GM10266 (cell line): Measurements from ENCODE around the gene ZBTB25.

Experiments
- DNase-seq: peaks from one replicate; pipeline ENCODE4 v3.0.0; 2012; ENCODE audit errors: extremely low spot score
- CTCF ChIP-seq: IDR thresholded peaks from 2 replicates; pipeline ENCODE4 v1.5.1; 2012; ENCODE audit warnings: mild to moderate bottlenecking, low read depth; ENCODE audit not compliant: control insufficient read depth, insufficient read depth; ENCODE audit errors: missing control alignments

Gene ZBTB25

GRCh38 chr14:64493455-64493854 lies 10.2 kb downstream of the ZBTB25 start:
- no peak for DNase-seq
- no peak for TF ChIP-seq CTCF

- DNase-seq = no peak
- TF ChIP-seq CTCF = no peak
Observed at GRCh38 chr14:64491637-64492036, 12.0 kb downstream of the ZBTB25 start.

DNA sequence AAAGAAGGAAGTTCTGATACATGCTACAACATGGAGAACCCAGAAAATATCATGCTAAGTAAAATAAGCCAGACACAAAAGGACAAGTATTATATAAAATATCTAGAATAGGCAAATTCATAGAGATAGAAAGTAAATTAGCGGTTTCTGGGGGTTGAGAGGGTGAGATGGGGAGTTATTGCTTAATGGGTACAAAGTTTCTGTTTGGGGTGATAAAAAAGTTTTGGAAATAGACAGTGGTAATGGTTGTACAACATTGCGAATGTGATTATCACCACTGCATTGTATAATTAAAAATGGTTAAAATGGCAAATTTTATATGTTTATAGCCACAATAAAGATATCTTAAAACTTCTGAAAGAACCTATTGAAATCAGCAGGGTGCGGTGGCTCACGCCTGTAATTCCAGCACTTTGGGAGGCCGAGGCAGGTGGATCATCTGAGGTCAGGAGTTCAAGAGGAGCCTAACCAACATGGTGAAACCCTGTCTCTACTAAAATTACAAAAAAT lies 15.0 kb downstream of the ZBTB25 start:
- no peak for DNase-seq
- TF ChIP-seq CTCF = no peak

- peak; percentile 40 for TF ChIP-seq CTCF
Observed at GRCh38 chr14:64478634-64479250, 24.9 kb downstream of the ZBTB25 start.

DNA sequence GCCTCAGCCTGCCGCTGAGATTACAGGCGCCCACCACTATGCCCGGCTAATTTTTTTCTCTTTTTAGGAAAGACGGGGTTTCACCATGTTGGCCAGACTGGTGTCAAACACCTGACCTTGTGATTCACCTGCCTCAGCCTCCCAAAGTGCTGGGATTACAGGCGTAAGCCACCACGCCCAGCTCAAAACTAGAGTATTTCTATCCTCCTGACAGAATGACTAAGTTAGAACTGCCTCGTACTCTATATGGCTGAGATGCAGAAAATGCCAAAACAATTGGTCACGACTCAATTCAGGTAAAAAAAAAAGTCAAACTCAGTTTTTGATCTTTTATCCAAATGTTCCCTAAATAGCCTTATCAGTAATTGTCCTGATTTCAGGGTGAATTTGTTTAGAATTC lies 27.2 kb downstream of the ZBTB25 start:
- DNase-seq = no peak
- TF ChIP-seq CTCF = no peak

More at GRCh38 chr14:64478634-64479250, 24.9 kb downstream of the ZBTB25 start:
- DNase-seq = no peak

DNA sequence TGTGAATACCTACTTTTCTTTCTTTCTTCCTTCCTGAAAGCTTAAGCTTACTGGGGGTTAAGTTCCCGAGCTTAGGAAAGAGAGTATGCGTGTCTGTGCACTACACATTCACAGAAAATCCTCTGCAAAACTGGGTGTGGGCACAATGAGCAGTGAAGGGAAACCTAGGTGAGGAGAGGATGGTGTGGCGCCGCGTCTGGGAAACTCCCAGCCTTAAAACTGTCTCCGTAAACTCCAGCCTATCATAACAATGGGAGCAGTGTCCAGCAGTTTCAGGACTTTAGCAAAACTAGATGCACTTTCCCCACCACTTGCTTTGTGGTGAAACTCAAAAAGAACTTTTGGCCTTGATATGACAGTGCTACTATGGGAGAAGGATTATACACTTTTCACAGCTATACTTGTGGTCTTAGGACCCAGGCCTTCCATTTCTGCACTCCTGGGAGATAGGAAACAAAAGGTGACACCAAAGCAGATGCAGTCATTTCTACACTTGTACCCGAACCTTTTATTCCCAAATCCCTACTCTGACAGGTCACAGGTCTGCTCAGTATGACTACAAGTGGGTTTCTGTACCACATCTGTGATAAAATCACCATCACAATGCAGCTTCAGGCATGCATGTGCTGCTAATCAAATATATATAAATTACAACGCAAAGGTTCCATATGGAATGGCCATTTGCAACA lies 27.9 kb downstream of the ZBTB25 start:
- no peak for DNase-seq
- TF ChIP-seq CTCF = no peak

GRCh38 chr14:64474698-64475097 lies 28.9 kb downstream of the ZBTB25 start:
- no peak for DNase-seq
- TF ChIP-seq CTCF = no peak
